GM12892 (cell line): Measurements from ENCODE around the gene MBD6.
A peak's percentile ranks its signal among the peaks of the same experiment; 100 is the strongest.

Experiments
- DNase-seq: peaks from one replicate; pipeline ENCODE4 v3.0.0; 2011; ENCODE audit not compliant: insufficient read length
- FAIRE-seq: peaks from 2 replicates; lab custom pipeline; 2011; peaks lifted over from hg19 to GRCh38; lab: Jason Lieb, UNC
- POLR2A ChIP-seq: IDR thresholded peaks from 2 replicates; pipeline ENCODE4 v1.6.1; 2011; ENCODE audit warnings: low read depth, low read length, control low read depth
- POLR2AphosphoS5 ChIP-seq: IDR thresholded peaks from 2 replicates; pipeline ENCODE4 v1.6.1; 2011; ENCODE audit warnings: low read depth, low read length, control low read depth
- TAF1 ChIP-seq: IDR thresholded peaks from 2 replicates; pipeline ENCODE4 v1.6.1; 2011; ENCODE audit warnings: low read depth, mild to moderate bottlenecking, control low read depth, low read length, borderline replicate concordance

The MBD6 gene

GRCh38 chr12:57521525-57522010 is 1.1 kb upstream of the MBD6 start:
- DNase-seq (no peak), FAIRE-seq (no peak)

GRCh38 chr12:57522887-57523705 is 472 bp downstream of the MBD6 start:
- FAIRE-seq (peak; percentile 72), DNase-seq (no peak)
- TF ChIP-seq POLR2A (peak; percentile 55; the same call in 1 of the 2 replicates), POLR2AphosphoS5 (no peak), TAF1 (no peak)

More at GRCh38 chr12:57521525-57522010, 1.1 kb upstream of the MBD6 start:
- TF ChIP-seq POLR2AphosphoS5 = 0 out of 2 replicates have a peak, but pooled peaks have one; percentile 8
- TF ChIP-seq POLR2A = no peak

DNA sequence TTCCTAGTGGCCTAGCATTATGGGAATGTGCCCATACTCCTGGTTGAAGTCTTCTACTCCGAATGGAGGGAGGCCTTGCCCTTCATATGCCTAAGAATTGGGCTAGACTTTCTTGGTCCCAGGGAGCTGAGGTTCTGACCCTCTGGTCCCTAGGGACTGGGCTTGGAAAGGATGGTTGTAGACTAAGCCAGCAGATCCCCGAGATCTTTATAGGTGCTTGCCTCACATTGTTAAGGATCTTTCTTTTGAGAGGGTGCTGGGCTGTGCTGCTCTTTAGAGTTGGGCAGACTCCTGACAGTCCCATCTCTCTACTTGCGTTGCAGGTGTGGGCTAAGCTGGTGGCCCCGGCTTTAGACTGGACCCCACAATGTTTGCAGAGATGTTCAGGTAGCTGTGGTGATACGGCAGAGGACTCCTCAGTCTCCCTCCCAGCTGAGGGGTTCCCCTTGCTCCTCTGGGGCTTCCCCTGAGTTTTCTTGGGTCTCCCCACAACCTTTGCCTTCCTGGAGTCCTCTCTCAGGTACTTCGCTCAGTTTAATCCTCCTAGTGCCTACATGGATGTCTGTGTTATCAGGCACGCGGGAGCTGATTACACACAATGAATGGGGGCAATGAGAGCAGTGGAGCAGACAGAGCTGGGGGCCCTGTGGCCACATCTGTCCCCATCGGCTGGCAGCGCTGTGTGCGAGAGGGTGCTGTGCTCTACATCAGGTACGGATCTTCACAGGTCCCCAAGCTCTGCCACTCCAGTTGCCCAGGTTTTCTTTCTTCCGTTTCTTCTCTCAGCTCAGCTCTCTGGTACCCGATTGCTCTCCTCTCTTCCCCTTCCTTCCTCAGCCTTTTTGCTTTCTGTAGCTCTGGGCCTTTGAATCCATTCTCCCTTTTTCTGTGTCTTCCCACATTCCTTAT is 1.3 kb downstream of the MBD6 start:
- FAIRE-seq (no peak), DNase-seq (no peak)
- TF ChIP-seq POLR2A (no peak), POLR2AphosphoS5 (0 out of 2 replicates have a peak, but pooled peaks have one; percentile 9)

- TF ChIP-seq POLR2A = no peak
- no peak for TF ChIP-seq POLR2AphosphoS5
- no peak for TF ChIP-seq TAF1
- no peak for DNase-seq
Measured at GRCh38 chr12:57524814-57525614, 2.4 kb downstream of the MBD6 start.

DNA sequence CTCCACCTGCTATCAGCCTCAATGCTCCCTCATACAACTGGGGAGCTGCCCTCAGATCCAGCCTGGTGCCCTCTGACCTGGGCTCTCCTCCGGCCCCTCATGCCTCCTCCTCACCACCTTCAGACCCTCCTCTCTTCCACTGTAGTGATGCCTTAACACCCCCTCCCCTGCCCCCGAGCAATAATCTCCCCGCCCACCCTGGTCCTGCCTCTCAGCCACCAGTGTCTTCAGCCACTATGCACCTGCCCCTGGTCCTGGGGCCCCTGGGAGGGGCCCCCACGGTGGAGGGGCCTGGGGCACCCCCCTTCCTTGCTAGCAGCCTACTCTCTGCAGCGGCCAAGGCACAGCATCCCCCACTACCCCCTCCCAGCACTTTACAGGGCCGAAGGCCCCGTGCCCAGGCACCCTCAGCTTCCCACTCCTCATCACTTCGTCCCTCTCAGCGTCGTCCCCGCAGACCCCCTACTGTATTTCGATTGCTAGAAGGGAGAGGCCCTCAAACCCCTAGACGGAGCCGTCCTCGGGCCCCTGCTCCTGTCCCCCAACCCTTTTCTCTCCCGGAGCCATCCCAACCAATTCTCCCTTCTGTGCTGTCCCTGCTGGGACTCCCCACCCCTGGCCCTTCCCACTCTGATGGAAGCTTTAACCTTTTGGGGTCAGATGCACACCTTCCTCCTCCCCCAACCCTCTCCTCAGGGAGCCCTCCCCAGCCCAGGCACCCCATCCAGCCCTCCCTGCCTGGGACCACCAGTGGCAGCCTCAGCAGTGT is 3.2 kb downstream of the MBD6 start:
- TF ChIP-seq POLR2AphosphoS5 = no peak
- no peak for TF ChIP-seq TAF1
- TF ChIP-seq POLR2A = no peak
- FAIRE-seq (no peak), DNase-seq (no peak)

More at GRCh38 chr12:57524814-57525614, 2.4 kb downstream of the MBD6 start:
- no peak for FAIRE-seq

DNA sequence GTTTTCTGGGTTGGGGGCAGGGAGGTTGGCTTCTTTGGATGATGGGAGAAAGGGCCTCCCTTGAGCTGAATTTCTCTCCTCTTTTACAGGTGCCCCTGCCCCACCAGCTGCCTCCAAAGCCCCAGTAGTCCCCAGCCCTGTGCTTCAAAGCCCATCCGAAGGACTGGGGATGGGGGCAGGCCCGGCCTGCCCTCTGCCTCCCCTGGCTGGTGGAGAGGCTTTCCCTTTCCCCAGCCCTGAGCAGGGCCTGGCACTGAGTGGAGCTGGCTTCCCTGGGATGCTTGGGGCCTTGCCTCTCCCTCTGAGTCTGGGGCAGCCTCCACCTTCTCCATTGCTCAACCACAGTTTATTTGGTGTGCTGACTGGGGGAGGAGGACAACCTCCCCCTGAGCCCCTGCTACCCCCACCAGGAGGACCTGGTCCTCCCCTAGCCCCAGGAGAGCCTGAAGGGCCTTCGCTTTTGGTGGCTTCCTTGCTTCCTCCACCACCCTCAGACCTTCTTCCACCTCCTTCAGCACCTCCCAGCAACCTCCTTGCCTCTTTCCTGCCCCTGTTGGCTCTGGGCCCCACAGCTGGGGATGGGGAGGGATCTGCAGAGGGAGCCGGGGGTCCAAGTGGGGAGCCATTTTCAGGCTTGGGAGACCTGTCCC is 4.0 kb downstream of the MBD6 start:
- TF ChIP-seq POLR2A (no peak), POLR2AphosphoS5 (no peak), TAF1 (no peak)
- FAIRE-seq (no peak), DNase-seq (no peak)

- no peak for DNase-seq
- no peak for FAIRE-seq
- TF ChIP-seq POLR2AphosphoS5 (no peak), POLR2A (no peak), TAF1 (no peak)
Measured at GRCh38 chr12:57527184-57527583, 4.6 kb downstream of the MBD6 start.

DNA sequence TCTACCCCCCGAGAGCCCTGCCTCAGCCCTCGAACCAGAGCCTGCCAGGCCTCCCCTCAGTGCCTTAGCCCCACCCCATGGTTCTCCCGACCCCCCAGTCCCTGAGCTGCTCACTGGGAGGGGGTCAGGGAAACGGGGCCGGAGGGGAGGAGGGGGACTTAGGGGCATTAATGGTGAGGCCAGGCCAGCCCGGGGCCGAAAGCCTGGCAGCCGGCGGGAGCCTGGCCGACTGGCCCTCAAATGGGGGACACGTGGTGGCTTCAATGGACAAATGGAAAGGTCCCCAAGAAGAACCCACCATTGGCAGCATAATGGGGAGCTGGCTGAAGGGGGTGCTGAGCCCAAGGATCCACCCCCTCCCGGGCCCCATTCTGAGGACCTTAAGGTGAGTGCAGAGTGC is 5.6 kb downstream of the MBD6 start:
- FAIRE-seq (no peak), DNase-seq (no peak)
- no peak for TF ChIP-seq POLR2A
- no peak for TF ChIP-seq POLR2AphosphoS5
- no peak for TF ChIP-seq TAF1

- no peak for TF ChIP-seq POLR2AphosphoS5
- TF ChIP-seq POLR2A = no peak
- no peak for TF ChIP-seq TAF1
- no peak for DNase-seq
- FAIRE-seq = no peak
Measured at GRCh38 chr12:57528831-57529555, 6.4 kb downstream of the MBD6 start.

DNA sequence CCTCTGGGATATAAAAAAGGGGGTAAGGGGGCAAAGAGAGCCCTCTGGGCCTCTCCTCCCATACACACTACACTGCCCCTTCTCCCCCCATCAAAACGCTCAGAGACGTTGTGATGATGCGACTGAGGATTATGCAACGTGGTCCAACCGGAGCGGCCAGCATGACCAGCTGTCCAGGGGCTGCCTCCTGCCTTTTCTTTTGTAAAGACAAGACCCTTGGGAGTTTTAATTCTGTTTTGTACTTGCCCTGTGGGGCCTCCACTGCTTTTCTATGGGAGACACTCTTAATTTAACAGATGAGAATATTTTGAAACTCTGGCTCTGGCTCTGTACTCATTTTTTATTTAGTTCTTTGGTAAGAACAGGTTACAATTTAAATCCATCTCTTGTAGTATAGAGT is 7.2 kb downstream of the MBD6 start:
- no peak for FAIRE-seq
- no peak for DNase-seq
- TF ChIP-seq POLR2A (no peak), POLR2AphosphoS5 (no peak), TAF1 (no peak)
